CD4-positive, alpha-beta T cell treated with Interleukin-21 for 1 hour (primary cell): ENCODE measurements around the gene ZIC2.
A peak's percentile ranks its signal among the peaks of the same experiment; 100 is the strongest.

ENCODE experiments used
- DNase-seq: peaks from one replicate; pipeline ENCODE4 v3.0.0-alpha.2; 2020

Gene ZIC2

GRCh38 chr13:99960663-99961311 is 20.8 kb upstream of the ZIC2 start:
- no peak for DNase-seq

GRCh38 chr13:99961636-99962035 is 19.9 kb upstream of the ZIC2 start:
- no peak for DNase-seq

- no peak for DNase-seq
Measured at GRCh38 chr13:99962242-99962641, 19.3 kb upstream of the ZIC2 start.

- no peak for DNase-seq
Measured at GRCh38 chr13:99963816-99964339, 17.7 kb upstream of the ZIC2 start.

GRCh38 chr13:99965329-99966000 is 16.1 kb upstream of the ZIC2 start:
- DNase-seq, result no peak

- DNase-seq, result no peak
Measured at GRCh38 chr13:99966064-99966805, 15.3 kb upstream of the ZIC2 start.

- no peak for DNase-seq
Measured at GRCh38 chr13:99967498-99967868, 14.1 kb upstream of the ZIC2 start.

- no peak for DNase-seq
Measured at GRCh38 chr13:99967869-99968520, 13.6 kb upstream of the ZIC2 start.

GRCh38 chr13:99968521-99969452 is 12.8 kb upstream of the ZIC2 start:
- DNase-seq, result no peak

GRCh38 chr13:99969453-99969918 is 12.1 kb upstream of the ZIC2 start:
- DNase-seq, result no peak

GRCh38 chr13:99969919-99970650 is 11.5 kb upstream of the ZIC2 start:
- DNase-seq, result peak; percentile 33

- DNase-seq, result no peak
Measured at GRCh38 chr13:99970651-99971575, 10.7 kb upstream of the ZIC2 start.

GRCh38 chr13:99971576-99972189 is 9.9 kb upstream of the ZIC2 start, which contains the start of gene ZIC5:
TSS of gene ZIC5 (minus strand) at chr13:99971767. CDS start at chr13:99971603, 164 bp downstream.
- DNase-seq, result no peak

GRCh38 chr13:99972190-99972731 is 9.3 kb upstream of the ZIC2 start:
- DNase-seq, result no peak

- no peak for DNase-seq
Measured at GRCh38 chr13:99973163-99973807, 8.3 kb upstream of the ZIC2 start.

- no peak for DNase-seq
Measured at GRCh38 chr13:99973808-99974185, 7.8 kb upstream of the ZIC2 start.

- DNase-seq, result no peak
Measured at GRCh38 chr13:99974296-99974938, 7.2 kb upstream of the ZIC2 start.

GRCh38 chr13:99974939-99975561 is 6.5 kb upstream of the ZIC2 start:
- DNase-seq, result no peak
